Hepatocyte (in vitro differentiated cells): ENCODE data around the gene RABGAP1L. TPM values are rescaled to one million over a fixed set of nuclear protein-coding genes. Genes with fewer than 3 reads are reported as not detected.
"Not testable (repeated sequence)": the region's sequence is repeated elsewhere in the genome, so short reads cannot be mapped to it uniquely, and the experiment has no call there.

Source experiments
- DNase-seq: peaks from one replicate; pipeline ENCODE4 v3.0.0-alpha.2; 2016; ENCODE audit warnings: low spot score
- H2AFZ ChIP-seq: fragments of 200-600 bp; sonication (generic); 2 replicates; pipeline ENCODE4 v1.6.0; 2016; ENCODE audit warnings: antibody characterized with exemption, mild to moderate bottlenecking
- H3K27ac ChIP-seq: fragments of 200-600 bp; sonication (generic); 2 replicates; pipeline ENCODE4 v1.5.1; 2016; ENCODE audit warnings: mild to moderate bottlenecking
- H3K27me3 ChIP-seq: fragments of 200-600 bp; sonication (generic); 2 replicates; pipeline ENCODE4 v1.6.1; 2016
- H3K36me3 ChIP-seq: fragments of 200-600 bp; sonication (generic); replicated peaks from 2 replicates; pipeline ENCODE4 v1.5.1; 2016; ENCODE audit warnings: low read depth; ENCODE audit not compliant: insufficient read depth
- H3K4me1 ChIP-seq: fragments of 200-600 bp; sonication (generic); 2 replicates; pipeline ENCODE4 v1.5.1; 2016; ENCODE audit warnings: mild to moderate bottlenecking, moderate library complexity; ENCODE audit not compliant: insufficient read depth
- H3K4me2 ChIP-seq: fragments of 200-600 bp; sonication (generic); 2 replicates; pipeline ENCODE4 v1.6.0; 2016
- H3K4me3 ChIP-seq: fragments of 200-600 bp; sonication (generic); 2 replicates; pipeline ENCODE4 v1.5.1; 2016; ENCODE audit warnings: mild to moderate bottlenecking
- H3K79me2 ChIP-seq: fragments of 200-600 bp; sonication (generic); 2 replicates; pipeline ENCODE4 v1.6.0; 2017; ENCODE audit warnings: mild to moderate bottlenecking
- H3K9me2 ChIP-seq: fragments of 200-600 bp; sonication (generic); replicated peaks from 2 replicates; pipeline ENCODE4 v1.6.0; 2017; ENCODE audit warnings: mild to moderate bottlenecking; ENCODE audit not compliant: insufficient read depth
- H3K9me3 ChIP-seq: fragments of 200-600 bp; sonication (generic); 2 replicates; pipeline ENCODE4 v1.5.1; 2016; ENCODE audit warnings: low read depth, mild to moderate bottlenecking
- H4K20me1 ChIP-seq: fragments of 200-600 bp; sonication (generic); 2 replicates; pipeline ENCODE4 v1.6.0; 2016; ENCODE audit warnings: mild to moderate bottlenecking; ENCODE audit not compliant: insufficient read depth, poor library complexity, severe bottlenecking
- CTCF ChIP-seq: fragments of 200-600 bp; sonication (generic); IDR thresholded peaks from 2 replicates; pipeline ENCODE4 v1.5.1; 2016; ENCODE audit warnings: antibody characterized with exemption, mild to moderate bottlenecking; ENCODE audit not compliant: poor library complexity
- EZH2 ChIP-seq: fragments of 200-600 bp; sonication (generic); IDR thresholded peaks from 2 replicates; pipeline ENCODE4 v1.6.1; 2016; ENCODE audit warnings: antibody characterized with exemption, mild to moderate bottlenecking, borderline replicate concordance
- EZH2phosphoT487 ChIP-seq: fragments of 200-600 bp; sonication (generic); IDR thresholded peaks from one replicate; pipeline ENCODE4 v1.6.1; 2018; ENCODE audit warnings: antibody characterized with exemption, mild to moderate bottlenecking, low read depth, moderate library complexity; ENCODE audit not compliant: unreplicated experiment, severe bottlenecking
- WGBS: methylation state at CpG from one replicate; pipeline ENCODE4 v1.1.6; 2016; ENCODE audit warnings: low lambda C conversion rate; ENCODE audit errors: missing lambda C conversion rate; 5-methylcytosine and 5-hydroxymethylcytosine counted together
- polyA plus RNA-seq: library from polyadenylated mRNA; unstranded; fragments of >200 nt; fragmentation: Nextera tagmentation; extraction: Ambion mirVana; gene quantifications from 2 replicates; pipeline ENCODE4 v1.2.1, GENCODE V29; 2016
- total RNA-seq: library from RNA; depleted of rRNA; stranded (reverse); fragments of >200 nt; gene quantifications from 2 replicates; pipeline ENCODE4 v1.2.3, GENCODE V29; 2014

Gene RABGAP1L
- total and polyA plus RNA-seq, 2 experiments from 2014 or later = 15.0 to 41.8 TPM

GRCh38 chr1:174169342-174169741 lies 10.0 kb downstream of the RABGAP1L start:
- Histone ChIP-seq H3K27ac (no peak overlapping the region), H3K36me3 (no peaks in the 10 kb centered on the region), H3K9me2 (no peaks in the 10 kb centered on the region), H4K20me1 (no peaks in the 10 kb centered on the region), H2AFZ (no peak overlapping the region), H3K4me1 (no peaks in the 10 kb centered on the region), H3K9me3 (no peaks in the 10 kb centered on the region), H3K4me2 (no peak overlapping the region), H3K27me3 (no peaks in the 10 kb centered on the region), H3K4me3 (no peak overlapping the region), H3K79me2 (peaks cover 65% of the 10 kb centered on the region)
- TF ChIP-seq EZH2 = no peak
- no peak for TF ChIP-seq EZH2phosphoT487
- TF ChIP-seq CTCF = no peak
- no peak for DNase-seq
- 92% methylated on average over 3 of the region's 3 CpGs for WGBS

GRCh38 chr1:174171073-174171472 lies 11.8 kb downstream of the RABGAP1L start:
- no peak overlapping the region for H3K27ac ChIP-seq
- H3K79me2 ChIP-seq = peaks cover 56% of the 10 kb centered on the region
- 100% methylated on average over 1 of the region's 1 CpG for WGBS
- no peaks in the 10 kb centered on the region for H3K9me2 ChIP-seq
- no peak overlapping the region for H3K4me2 ChIP-seq
- no peaks in the 10 kb centered on the region for H3K9me3 ChIP-seq
- H4K20me1 ChIP-seq = no peaks in the 10 kb centered on the region
- H3K4me3 ChIP-seq = no peak overlapping the region
- no peaks in the 10 kb centered on the region for H3K36me3 ChIP-seq
- H3K4me1 ChIP-seq = no peaks in the 10 kb centered on the region
- DNase-seq = no peak
- no peaks in the 10 kb centered on the region for H3K27me3 ChIP-seq
- TF ChIP-seq CTCF = no peak
- no peak for TF ChIP-seq EZH2phosphoT487
- TF ChIP-seq EZH2 = no peak
- H2AFZ ChIP-seq = no peak overlapping the region

GRCh38 chr1:174174461-174175329 lies 15.4 kb downstream of the RABGAP1L start:
- Histone ChIP-seq H3K9me2 (no peaks in the 10 kb centered on the region), H3K4me2 (no peak overlapping the region), H3K27ac (no peak overlapping the region), H3K36me3 (no peaks in the 10 kb centered on the region), H3K27me3 (no peaks in the 10 kb centered on the region), H4K20me1 (no peaks in the 10 kb centered on the region), H2AFZ (no peak overlapping the region), H3K4me1 (no peaks in the 10 kb centered on the region), H3K4me3 (no peak overlapping the region), H3K9me3 (no peaks in the 10 kb centered on the region), H3K79me2 (peaks cover 61% of the 10 kb centered on the region)
- DNase-seq = peak; percentile 49
- TF ChIP-seq EZH2phosphoT487 (no peak), EZH2 (no peak), CTCF (no peak)
- WGBS = 81% methylated on average over 6 of the region's 6 CpGs

- not testable (repeated sequence) for H4K20me1 ChIP-seq, H3K27me3 ChIP-seq, H2AFZ ChIP-seq, H3K36me3 ChIP-seq, H3K9me2 ChIP-seq, DNase-seq, H3K9me3 ChIP-seq, H3K4me1 ChIP-seq, H3K27ac ChIP-seq, H3K4me2 ChIP-seq, H3K4me3 ChIP-seq
- H3K79me2 ChIP-seq = peaks cover 54% of the 10 kb centered on the region
- WGBS = 95% methylated on average over 2 of the region's 2 CpGs
Observed at GRCh38 chr1:174178459-174178858, 19.1 kb downstream of the RABGAP1L start.
